Uterine smooth muscle cell (primary cell): ENCODE measurements around the gene CTSG. TPM values are rescaled to one million over a fixed set of nuclear protein-coding genes. Genes with fewer than 3 reads are reported as not detected.

ENCODE experiments used
- total RNA-seq: library from RNA; depleted of rRNA; stranded (reverse); fragments of >200 nt; gene quantifications from 2 replicates; pipeline ENCODE4 v1.2.3, GENCODE V29; 2014

CTSG gene, protein sequence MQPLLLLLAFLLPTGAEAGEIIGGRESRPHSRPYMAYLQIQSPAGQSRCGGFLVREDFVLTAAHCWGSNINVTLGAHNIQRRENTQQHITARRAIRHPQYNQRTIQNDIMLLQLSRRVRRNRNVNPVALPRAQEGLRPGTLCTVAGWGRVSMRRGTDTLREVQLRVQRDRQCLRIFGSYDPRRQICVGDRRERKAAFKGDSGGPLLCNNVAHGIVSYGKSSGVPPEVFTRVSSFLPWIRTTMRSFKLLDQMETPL
- not detected in 2 replicates for total RNA-seq

DNA sequence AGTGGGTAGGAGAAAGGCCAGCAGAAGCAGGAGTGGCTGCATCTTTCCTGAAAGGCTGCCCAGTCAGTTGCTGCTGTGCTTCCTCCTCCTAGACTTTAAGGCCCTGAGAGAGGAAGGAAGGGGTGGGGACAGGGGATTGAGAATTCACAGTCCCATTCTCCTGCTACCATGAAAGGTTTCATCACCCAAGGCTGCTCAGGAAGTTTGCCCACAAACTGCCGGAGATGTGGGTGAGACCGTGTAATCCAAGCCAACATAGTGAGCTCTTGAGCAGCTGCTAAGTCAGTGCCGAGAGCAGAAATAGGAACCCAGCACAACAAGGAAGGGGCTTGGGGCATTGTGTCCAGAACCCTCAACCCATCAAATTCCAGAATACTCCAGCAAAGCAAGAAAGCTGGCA lies at the start of gene CTSG:
Gene CTSG (minus strand): TSS at position 69 of the 400 bp plus-strand sequence. CDS start 27 bp downstream, at position 42.

DNA sequence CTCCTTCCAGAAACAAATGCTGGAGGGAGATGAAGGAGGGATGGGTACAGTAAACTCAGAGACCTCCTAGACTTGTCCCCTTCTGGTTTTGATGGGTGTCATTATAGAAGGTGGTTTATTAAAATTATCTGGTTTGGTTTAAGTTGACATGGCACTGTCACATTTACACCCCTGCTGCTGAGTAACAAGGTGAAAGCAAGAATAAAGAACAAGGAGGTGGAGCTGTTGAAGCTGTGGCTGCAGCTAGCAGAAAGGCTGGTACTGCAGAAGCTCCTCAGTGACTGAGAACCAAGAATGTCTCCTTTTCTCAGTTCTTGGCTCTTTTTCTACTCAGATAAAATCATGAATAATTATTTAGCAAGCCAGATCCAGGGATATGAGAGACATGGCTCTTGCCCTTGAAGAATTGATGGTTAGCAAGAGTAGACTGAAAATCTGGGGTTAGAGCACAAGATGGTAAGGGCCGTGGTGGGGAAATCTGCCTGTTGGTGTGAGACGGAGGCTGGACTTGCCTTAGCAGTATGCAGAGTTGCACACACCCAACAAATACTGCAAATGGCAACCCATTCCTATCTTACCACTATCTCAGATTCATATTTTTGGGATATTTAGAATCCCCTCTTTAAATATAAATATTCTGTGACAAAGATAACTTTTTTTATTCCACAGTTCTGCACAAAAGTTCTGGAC lies 33.8 kb upstream of the CTSG start, which contains the start of gene GZMH:
Gene GZMH (minus strand): TSS at position 31 of the 690 bp plus-strand sequence. CDS start 72 bp downstream, outside the sequence.

Other genes starting within 250 kb of the CTSG start
- gene ADCY4, start 241.2 kb downstream of the CTSG start, total RNA-seq, result 5.1 and 8.1 TPM in 2 replicates
- 0.50 and 1.00 TPM in 2 replicates for gene RIPK3, start 236.3 kb downstream of the CTSG start, total RNA-seq
- gene NFATC4, start 208.1 kb downstream of the CTSG start, total RNA-seq, result 62.5 and 76.2 TPM in 2 replicates
- 9.1 and 13.2 TPM in 2 replicates for gene NYNRIN, start 177.2 kb downstream of the CTSG start, total RNA-seq
- gene CBLN3, start 146.6 kb downstream of the CTSG start, total RNA-seq, result 1.5 and 5.5 TPM in 2 replicates
- gene KHNYN, start 146.3 kb downstream of the CTSG start, total RNA-seq, result 60.5 and 61.6 TPM in 2 replicates
- 11.6 and 12.9 TPM in 2 replicates for gene SDR39U1, start 133.5 kb downstream of the CTSG start, total RNA-seq
- not detected in 2 replicates for gene CMA1, start 68.0 kb downstream of the CTSG start, total RNA-seq
- not detected in 2 replicates for gene GZMH, start 33.4 kb upstream of the CTSG start, total RNA-seq
- gene GZMB, start 57.9 kb upstream of the CTSG start, total RNA-seq, result not detected in 2 replicates